ENCODE results near the gene MARCHF2.

DNA sequence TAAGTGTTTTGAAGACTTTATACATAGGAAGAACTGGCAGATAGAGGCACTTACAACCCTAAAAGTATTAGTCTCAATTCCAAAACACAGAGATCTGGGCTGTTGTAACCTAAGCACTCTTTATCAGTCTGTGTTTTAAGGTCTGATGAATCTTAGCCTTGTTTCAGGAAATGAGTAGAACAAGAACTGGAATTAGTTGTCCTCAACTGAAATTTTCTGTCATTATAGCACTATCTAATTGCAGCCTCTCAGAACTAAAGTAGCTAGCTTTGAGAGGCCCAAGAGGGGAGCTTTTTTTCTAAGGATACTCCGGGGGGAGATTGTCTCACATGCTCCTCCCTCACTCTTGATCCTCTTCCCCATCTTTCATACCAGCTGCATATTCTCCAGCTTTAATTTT lies 44.7 kb downstream of the MARCHF2 start:
- no peak for TF ChIP-seq POLR2AphosphoS5 (IDR thresholded peaks at IDR 0.05; ENCODE audit: low read depth, low read length)
- TF ChIP-seq POLR2A (IDR thresholded peaks at IDR 0.05; ENCODE audit: low read depth, low read length) = no peak
